Measurements from ENCODE around the gene SHD. TPM values are rescaled to one million over a fixed set of nuclear protein-coding genes. Genes with fewer than 3 reads are reported as not detected.

SHD gene
- total and polyA plus RNA-seq, 2 experiments from 2014 or later = 1.8 to 8.0 TPM

- Histone ChIP-seq H3K36me3 (ENCODE audit: insufficient read depth) (no peaks in the 10 kb centered on the region; the same call in 1 of the 2 replicates), H2AFZ (no peak overlapping the region), H4K20me1 (replicated peaks; ENCODE audit: insufficient read depth) (no peaks in the 10 kb centered on the region; the same call in 1 of the 2 replicates), H3K4me1 (ENCODE audit: insufficient read depth) (no peaks in the 10 kb centered on the region), H3K4me2 (no peak overlapping the region), H3K9me2 (ENCODE audit: insufficient read depth) (no peaks in the 10 kb centered on the region), H3K4me3 (no peak overlapping the region), H3K79me2 (replicated peaks; ENCODE audit: insufficient read depth) (no peaks in the 10 kb centered on the region), H3K27ac (ENCODE audit: low read depth) (no peak overlapping the region), H3F3A (replicated peaks; ENCODE audit: low read depth) (no peaks in the 10 kb centered on the region; the same call in 1 of the 2 replicates), H3K27me3 (ENCODE audit: insufficient read depth) (no peaks in the 10 kb centered on the region)
- TF ChIP-seq CTCF (conservative IDR thresholded peaks at IDR 0.05; ENCODE audit: low read depth in 2 of 2) = peak; percentile 90 to 97
- no peak for TF ChIP-seq EZH2 (IDR thresholded peaks at IDR 0.05; ENCODE audit: low read depth, unreplicated experiment)
- DNase-seq (ENCODE audit: low spot score) = peak; percentile 93
- Mint-ChIP-seq H3K4me1 (0 out of 3 replicates have a peak, but pooled peaks cover 3% of the 10 kb centered on the region), H3K27ac (no peak overlapping the region), H3K27me3 (ENCODE audit: insufficient read depth, low read depth, poor library complexity) (peaks cover 13% of the 10 kb centered on the region), H3K36me3 (ENCODE audit: low read depth) (peaks cover 39% of the 10 kb centered on the region), H3K4me3 (no peak overlapping the region), H3K9me3 (no peaks in the 10 kb centered on the region)
- peak; percentile 95 for ATAC-seq
Observed at GRCh38 chr19:4267101-4267900, 11.8 kb upstream of the SHD start.

GRCh38 chr19:4267901-4268815 is 10.9 kb upstream of the SHD start:
- no peaks in the 10 kb centered on the region; the same call in 1 of the 2 replicates for H3K36me3 ChIP-seq (ENCODE audit: insufficient read depth)
- DNase-seq (ENCODE audit: low spot score) (no peak), ATAC-seq (no peak)
- no peak overlapping the region for H3K4me3 ChIP-seq
- 0 out of 3 replicates have a peak, but pooled peaks cover 3% of the 10 kb centered on the region for H3K4me1 Mint-ChIP-seq
- peaks cover 37% of the 10 kb centered on the region for H3K36me3 Mint-ChIP-seq (ENCODE audit: low read depth)
- H3K4me2 ChIP-seq = no peak overlapping the region
- no peak overlapping the region for H3K4me3 Mint-ChIP-seq
- H3K27me3 ChIP-seq (ENCODE audit: insufficient read depth) = no peaks in the 10 kb centered on the region
- no peaks in the 10 kb centered on the region; the same call in 1 of the 2 replicates for H3F3A ChIP-seq (replicated peaks; ENCODE audit: low read depth)
- no peak overlapping the region for H3K27ac ChIP-seq (ENCODE audit: low read depth)
- no peaks in the 10 kb centered on the region for H3K9me2 ChIP-seq (ENCODE audit: insufficient read depth)
- no peak overlapping the region for H2AFZ ChIP-seq
- H3K4me1 ChIP-seq (ENCODE audit: insufficient read depth) = no peaks in the 10 kb centered on the region
- H4K20me1 ChIP-seq (replicated peaks; ENCODE audit: insufficient read depth) = no peaks in the 10 kb centered on the region; the same call in 1 of the 2 replicates
- no peaks in the 10 kb centered on the region for H3K9me3 Mint-ChIP-seq
- H3K27ac Mint-ChIP-seq = no peak overlapping the region
- H3K27me3 Mint-ChIP-seq (ENCODE audit: insufficient read depth, low read depth, poor library complexity) = peaks cover 13% of the 10 kb centered on the region
- H3K79me2 ChIP-seq (replicated peaks; ENCODE audit: insufficient read depth) = no peaks in the 10 kb centered on the region
- TF ChIP-seq POLR2AphosphoS5 (IDR thresholded peaks at IDR 0.05; ENCODE audit: low read depth) (no peak), ZNF331 (CRISPR knock-in tag; IDR thresholded peaks at IDR 0.05; ENCODE audit: low read depth) (no peak), ETS1 (IDR thresholded peaks at IDR 0.05) (no peak), NANOG (IDR thresholded peaks at IDR 0.05; ENCODE audit: borderline replicate concordance) (no peak), REST (IDR thresholded peaks at IDR 0.05; ENCODE audit: unreplicated experiment) (no peak), ZNF114 (CRISPR knock-in tag; IDR thresholded peaks at IDR 0.05) (no peak), EZH2 (IDR thresholded peaks at IDR 0.05; ENCODE audit: low read depth, unreplicated experiment) (no peak), CREB1 (CRISPR knock-in tag; IDR thresholded peaks at IDR 0.05; ENCODE audit: low read depth) (no peak), STAT1 (IDR thresholded peaks at IDR 0.05; ENCODE audit: unreplicated experiment) (no peak)

Data from GM23338 (cell line).